HG03175 (cell line): ENCODE measurements around the gene PIGQ.

Source experiments
- ATAC-seq: cut with Tn5 transposase; IDR thresholded peaks from one replicate; pipeline ENCODE4 v1.9.1; 2021; ENCODE audit warnings: mild to moderate bottlenecking, moderate library complexity; ENCODE audit not compliant: unreplicated experiment

Gene PIGQ

DNA sequence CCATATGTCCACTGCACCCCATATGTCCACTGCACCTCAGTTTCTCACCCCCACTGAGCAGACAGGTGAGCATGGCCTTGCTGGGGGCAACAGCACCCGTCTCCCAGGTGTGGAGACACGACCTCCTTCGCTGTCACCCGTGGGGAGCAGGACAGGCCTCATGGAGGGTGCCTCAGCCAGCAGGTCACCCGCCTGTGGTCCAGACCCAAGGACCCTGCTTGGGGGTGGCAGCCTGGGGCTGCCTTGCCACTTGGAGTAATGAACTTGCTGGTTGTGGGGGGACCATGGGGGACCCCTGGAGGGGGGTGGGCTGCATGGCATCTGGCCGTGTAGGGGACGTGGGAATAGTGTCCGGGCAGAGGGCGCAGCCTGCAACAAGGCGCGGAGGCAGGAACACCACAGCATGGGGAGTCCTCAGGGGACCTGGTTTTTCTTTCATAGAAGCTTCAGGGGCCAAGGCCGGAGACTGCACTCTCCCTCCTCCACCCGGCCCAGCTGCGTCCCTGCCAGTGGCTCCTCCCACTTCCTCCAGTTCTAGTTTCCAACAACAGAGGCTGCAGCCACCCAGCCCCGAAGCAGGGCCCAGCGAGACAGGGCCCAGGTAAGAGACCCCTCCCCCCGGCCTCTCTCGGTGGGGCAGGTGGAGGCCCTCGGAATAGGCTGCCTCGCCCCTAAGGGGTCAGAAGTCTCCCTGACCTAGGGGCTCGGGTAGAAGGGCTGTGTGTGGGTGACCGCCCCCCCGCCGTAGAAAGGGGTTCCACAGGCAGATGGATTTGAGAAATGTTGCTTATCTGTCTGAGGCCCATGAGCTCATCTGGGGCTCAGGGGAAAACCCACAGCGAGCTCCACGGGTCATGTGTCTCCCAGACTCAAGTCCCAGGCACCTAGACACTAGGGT, 3.0 kb upstream of the PIGQ start, which contains the start of gene NHLRC4:
Gene NHLRC4 (plus strand): TSS at position 531 of the 898 bp plus-strand sequence. CDS start 1,043 bp downstream, outside the sequence.
- peak; percentile 66 for ATAC-seq

DNA sequence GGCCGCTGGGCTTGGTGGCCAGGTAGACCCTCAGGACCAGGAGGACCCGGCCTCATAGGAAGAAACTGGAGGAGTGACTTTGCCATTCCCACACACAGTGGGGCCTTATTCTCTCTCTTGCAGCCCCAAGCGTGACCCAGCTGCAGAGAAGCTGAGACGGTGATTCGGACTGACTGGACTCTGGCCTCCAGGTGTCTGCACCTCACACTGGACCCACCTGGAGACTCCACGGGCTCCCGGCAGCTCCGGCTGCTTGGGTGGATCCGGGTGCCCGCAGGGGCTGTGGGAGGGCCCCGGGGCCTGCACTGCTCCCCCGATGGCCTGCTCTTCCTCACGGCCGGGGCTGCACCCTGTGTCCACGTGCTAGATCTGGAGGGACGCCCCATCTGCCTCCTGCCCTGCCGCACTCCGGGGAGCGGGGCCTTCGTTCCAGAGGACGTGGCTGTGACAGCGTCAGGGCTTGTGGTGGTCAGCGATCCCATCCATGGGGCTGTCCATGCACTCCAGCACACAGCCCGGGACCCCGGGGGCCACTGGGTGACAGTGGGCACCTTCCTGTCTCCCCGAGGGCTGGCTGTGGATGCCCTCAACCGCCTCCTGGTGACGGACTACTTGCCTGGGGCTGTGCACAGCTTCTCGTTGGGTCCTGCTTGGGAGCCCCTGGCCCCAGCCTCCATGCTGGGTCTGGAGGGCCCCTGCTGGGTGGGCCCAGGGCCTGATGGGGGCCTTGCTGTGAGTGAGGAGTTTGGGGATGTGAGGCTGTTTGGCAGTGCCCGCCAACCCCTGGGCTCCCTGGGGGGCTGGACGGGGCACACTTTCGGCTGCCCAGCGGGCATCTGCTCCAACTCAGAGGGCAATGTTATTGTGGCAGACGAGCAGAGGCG, 2.2 kb upstream of the PIGQ start:
- no peak for ATAC-seq

DNA sequence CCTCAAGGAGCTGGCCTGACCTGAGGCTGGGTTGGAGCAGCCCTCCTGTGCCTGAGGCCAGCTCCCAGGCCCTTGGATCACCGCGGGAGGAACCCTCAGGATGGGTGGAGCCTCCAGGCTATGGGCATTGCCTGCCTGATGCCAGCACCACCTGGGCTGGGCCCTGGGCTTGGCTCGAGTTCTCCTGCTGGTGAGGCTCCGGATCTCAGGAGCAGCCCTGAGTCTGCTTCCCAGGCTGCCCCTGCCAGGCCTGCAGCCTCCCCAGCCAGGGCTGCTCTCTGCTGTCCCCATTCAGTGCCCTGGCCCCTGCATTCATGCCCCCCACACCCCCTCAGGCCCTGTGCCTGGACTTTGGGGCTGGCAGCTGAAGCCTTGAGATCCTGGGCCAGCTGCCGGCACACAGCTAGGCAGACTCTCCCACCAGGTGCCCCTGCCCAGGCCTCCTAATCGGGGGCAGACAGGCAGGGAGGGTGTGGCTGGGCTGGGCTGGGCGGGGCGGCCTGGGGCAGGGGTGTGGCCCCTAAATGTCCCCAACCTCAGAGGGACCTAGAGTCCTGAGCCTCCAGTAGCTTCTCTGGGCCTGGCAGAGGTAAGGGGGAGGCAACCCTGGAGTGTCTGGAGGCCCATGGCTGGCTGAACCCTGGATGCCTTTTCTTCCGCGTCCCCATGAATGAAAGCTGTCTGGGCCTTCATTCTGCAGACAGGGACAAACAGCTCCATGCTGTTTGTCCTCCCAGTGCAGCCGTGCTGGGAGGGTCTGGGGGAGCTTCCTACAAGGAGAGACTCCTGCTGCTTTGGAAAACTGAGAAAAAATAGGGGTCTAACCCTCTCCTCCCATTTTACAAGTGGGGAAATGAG, 1.1 kb upstream of the PIGQ start:
- ATAC-seq: no peak

DNA sequence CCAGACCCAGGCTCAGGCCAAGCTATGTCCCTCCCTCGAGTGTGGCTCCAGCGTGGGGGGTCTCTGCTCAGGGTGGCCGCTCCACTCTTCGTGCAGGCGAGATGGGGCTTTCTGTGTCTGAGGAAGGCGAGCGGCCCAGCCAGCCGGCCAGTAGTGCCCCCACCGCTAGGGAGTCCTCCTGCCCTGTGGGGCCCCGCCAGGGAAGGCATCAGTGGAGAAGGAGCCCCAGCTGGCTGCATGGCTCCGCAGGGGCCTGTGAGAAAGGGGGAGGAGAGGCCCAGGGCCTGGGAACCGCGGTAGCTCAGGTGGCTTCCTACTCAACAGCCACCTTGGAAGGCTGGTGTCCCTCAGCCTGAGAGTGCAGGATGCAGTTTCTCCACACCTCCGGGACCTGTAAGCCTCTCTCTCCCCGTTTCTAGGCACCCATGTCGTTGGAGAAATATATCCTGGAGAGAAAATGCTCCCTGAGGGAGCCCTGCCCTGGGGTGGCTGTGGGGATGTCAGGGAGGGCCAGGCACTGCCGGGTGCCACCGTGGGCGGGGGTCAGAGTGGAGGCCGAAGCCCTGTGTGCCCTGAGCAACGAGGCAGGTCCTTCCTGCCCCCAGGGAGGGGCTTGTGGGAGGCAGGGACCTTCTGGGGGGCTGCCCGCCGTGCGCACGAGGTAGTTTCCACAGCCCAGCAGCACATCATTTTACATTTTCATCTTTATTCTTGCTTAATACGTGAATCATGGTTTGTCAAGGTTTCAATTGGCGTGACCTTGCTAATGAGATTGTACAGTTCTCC, 3.3 kb downstream of the PIGQ start:
- ATAC-seq: no peak

DNA sequence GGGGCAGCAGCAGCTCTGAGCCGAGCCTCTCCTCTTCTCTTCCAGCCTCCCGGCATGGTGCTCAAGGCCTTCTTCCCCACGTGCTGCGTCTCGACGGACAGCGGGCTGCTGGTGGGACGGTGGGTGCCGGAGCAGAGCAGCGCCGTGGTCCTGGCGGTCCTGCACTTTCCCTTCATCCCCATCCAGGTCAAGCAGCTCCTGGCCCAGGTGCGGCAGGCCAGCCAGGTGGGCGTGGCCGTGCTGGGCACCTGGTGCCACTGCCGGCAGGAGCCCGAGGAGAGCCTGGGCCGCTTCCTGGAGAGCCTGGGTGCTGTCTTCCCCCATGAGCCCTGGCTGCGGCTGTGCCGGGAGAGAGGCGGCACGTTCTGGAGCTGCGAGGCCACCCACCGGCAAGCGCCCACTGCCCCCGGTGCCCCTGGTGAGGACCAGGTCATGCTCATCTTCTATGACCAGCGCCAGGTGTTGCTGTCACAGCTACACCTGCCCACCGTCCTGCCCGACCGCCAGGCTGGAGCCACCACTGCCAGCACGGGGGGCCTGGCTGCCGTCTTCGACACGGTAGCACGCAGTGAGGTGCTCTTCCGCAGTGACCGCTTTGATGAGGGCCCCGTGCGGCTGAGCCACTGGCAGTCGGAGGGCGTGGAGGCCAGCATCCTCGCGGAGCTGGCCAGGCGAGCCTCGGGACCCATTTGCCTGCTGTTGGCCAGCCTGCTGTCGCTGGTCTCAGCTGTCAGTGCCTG, 4.4 kb downstream of the PIGQ start:
- no peak for ATAC-seq

DNA sequence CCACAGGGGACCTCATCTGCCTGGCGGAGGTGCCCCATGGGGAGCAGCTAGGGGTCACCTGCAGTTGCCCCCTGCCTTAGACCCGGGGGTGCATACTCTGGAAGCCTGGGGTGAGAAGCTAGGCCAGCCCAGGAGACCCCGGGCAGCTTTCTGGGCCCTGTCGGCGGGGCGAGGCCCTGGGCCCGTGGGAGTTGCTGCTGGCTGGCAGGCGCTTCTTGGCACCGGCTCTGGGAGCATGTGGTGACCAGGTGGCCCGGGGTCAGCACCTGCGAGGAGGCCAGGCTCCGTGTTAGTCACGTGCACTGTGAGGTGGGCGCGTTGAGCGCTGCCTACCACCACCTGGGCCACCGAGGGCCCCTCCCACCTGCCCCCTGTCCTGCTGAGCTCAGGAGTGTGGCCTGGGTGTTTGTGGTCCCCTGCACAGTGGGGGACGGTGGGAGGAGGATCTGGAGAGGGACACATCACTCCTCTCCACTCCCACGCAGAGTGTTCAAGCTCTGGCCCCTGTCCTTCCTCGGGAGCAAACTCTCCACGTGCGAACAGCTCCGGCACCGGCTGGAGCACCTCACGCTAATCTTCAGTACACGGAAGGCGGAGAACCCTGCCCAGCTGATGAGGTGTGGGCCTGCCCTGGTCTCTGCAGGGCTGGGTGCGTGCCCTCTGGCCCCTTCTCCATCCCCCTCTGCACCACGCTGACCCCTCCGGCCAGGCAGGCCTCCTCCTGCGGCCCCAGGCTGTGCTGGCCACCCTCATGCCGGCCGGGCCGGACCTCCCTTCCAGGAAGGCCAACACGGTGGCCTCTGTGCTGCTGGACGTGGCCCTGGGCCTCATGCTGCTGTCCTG, 5.8 kb downstream of the PIGQ start:
- ATAC-seq: no peak

DNA sequence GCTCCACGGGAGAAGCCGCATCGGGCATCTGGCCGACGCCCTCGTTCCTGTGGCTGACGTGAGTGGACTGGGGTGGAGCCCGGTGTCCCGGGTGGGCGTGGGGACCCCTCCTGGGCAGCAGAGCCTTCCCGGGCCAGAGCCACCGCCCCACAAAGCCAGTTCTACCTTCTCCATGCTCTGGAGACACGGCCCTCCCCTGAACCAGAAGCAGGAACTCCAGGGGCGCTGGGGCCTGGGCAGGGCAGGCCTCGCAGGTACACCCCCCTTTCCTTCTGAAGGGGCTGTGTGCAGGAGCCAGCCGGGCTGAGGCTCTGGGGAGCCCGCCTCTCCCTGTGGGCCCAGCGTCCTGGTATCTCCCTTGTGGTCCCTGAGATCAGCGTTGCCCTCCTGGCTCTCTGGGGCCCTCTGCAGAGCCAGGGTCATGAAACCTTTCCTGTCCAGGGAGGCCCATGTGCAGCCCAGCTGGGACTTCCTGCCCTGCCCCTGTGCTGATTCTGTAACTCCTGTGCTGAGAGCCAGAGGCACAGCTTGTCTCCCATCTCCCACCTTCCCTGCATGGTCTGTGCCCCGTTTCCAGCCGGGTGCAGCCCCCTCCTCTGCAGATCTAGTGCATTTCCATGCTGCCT, 6.5 kb downstream of the PIGQ start:
- ATAC-seq: no peak

DNA sequence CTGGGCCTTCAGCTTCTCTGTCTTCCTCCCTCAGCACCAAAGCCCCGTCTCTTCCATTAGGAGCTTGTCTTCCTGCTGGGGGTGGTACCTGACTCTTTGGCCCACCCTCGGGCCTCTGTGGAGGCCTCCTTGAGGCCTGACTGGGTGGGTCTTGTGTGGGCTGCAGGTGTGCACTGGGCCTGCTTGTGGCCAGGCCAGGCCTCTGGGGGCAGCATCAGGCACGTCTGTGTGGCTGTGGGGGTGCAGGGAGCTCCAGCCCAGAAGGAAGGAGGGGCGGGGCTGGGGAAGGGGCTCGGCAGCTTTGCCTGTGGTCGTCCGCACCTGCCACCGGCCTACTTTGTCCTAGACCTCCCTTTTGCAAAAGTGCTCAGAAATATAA, 7.0 kb downstream of the PIGQ start:
- no peak for ATAC-seq

DNA sequence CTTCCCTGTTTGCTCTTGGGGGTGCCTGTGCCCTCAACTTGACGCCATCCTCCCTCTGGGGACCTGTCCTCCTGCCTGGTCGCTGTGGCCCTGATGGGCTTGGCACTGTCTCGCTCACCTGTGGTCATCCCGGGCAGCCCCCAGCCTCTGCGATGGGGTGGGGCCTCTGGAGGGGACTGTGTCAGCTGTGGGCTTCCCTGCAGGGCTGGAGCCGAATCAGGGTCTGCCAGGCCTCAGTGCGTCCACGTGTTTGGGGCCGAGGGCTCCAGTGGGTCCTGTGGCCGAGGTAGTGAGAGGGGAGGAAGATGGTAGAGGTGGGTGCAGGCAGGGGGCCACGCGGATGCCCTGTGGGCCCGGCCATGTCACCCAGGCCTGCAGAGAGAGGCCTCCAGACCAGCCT, 8.0 kb downstream of the PIGQ start:
- no peak for ATAC-seq

DNA sequence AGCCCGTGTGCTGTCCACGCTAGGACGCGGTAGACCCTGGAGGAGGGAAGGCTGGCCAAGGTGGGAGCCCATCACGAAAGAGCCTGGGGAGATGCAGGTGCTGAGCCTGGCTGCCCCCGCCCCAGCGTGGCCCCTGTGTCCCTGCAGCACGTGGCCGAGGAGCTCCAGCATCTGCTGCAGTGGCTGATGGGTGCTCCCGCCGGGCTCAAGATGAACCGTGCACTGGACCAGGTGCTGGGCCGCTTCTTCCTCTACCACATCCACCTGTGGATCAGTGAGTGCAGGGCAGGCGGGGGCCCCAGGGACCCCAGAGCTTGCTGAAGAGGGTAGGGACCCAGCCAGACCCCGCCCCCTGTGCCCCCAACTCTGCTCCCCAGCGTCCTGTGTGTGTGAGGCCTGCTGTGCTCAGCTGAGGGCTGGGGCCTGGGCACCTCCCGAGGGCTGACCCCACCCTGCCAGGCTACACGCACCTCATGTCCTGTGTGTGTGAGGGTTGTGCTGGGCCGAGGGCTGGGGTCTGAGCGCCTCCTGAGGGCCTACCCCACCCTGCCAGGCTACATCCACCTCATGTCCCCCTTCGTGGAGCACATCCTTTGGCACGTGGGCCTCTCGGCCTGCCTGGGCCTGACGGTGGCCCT, 8.6 kb downstream of the PIGQ start:
- no peak for ATAC-seq

DNA sequence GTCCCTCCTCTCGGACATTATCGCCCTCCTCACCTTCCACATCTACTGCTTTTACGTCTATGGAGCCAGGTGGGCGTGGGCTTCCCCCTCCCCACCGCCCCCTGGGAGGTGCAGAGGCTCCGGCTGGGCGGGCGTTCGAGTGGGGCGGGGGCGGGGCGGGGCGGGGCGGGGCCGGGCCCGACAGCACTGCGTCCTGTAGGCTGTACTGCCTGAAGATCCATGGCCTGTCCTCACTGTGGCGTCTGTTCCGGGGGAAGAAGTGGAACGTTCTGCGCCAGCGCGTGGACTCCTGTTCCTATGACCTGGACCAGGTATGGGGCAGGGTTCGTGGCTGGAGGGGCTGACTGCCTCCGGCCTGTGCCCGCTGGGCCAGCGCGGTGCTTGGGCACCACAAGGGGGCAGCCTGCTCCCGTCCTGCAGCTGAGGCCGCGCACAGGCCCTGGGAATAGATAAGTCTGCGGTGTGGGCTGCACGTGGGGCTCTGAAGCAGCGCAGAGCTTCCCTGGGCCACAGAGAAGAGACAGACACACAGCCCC, 9.2 kb downstream of the PIGQ start:
- ATAC-seq: no peak

DNA sequence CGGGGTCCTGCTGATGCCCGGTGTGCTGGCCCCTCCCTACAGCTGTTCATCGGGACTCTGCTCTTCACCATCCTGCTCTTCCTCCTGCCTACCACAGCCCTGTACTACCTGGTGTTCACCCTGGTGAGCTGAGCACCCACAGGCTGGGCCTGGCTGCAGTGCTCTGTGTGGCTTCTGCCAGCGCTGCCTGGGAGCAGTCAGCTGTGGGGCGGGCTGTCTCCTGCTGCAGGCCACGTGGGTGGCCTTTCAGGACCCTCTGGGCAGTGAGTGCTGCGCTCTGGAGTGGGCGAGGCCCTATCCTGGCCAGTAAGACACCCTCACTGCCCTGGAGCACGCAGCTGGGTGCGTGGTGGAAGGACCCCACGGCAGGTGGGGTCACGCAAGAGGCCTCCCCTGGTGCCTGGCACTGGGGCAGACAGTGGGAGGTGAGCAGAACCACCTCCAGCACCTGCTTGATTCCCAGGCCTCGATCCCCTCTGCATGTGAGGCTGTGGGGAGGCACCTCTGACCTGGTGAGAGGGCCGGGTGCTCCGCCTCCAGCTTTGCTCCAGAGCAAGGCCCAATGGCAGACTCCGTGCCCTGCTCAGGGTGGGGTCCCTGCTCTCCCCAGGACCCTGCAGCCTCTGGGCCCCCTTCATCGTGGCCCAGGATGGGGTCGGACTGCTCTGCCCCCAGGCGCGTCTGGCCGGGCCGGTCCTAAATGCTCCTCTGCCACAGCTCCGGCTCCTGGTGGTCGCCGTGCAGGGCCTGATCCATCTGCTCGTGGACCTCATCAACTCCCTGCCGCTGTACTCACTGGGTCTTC, 10.6 kb downstream of the PIGQ start:
- no peak for ATAC-seq

DNA sequence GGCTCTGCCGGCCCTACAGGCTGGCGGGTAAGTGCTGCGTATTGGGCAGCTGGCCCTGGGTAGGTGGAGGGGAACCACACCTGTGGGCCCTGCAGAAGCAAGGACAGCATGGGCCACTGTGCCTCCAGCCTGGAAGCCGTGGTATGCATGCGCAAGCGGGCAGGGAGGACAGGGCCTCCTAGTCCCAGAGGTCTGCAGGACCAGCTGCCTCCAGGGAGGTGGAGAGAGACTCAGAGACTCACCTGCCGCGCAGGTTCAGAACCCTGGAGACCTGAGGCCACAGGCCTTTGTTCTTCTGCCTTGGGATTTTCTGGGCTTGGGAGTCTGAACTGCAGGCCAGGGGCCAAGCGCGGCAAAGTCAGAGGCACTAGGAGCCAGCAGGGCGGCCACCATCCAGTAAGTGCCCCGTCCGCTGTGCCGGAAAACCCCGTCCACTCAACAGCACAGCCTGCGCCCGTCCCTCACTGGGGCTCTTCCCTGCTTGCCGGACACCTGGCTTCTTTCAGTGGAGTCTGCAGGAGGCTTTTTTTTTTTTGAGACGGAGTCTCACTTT, 11.3 kb downstream of the PIGQ start:
- ATAC-seq: no peak

DNA sequence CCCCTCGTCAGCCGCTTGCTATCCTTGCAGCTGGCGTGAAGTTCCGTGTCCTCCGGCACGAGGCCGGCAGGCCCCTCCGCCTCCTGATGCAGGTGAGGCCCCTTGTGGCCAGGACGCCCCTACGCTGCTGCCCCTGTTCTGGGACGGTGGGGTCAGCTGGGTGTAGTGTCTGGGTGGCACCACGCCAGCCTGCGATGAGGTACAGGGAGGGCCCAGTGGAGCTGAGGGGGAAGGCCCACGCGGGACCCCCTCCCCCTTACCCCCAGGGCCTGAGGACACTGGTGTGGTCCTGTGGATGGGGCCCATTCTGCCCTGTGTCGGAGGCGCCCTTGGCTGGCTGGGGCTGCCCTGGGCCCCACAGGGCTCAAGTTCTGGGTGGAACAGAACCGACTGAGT, 12.4 kb downstream of the PIGQ start:
- ATAC-seq: no peak

DNA sequence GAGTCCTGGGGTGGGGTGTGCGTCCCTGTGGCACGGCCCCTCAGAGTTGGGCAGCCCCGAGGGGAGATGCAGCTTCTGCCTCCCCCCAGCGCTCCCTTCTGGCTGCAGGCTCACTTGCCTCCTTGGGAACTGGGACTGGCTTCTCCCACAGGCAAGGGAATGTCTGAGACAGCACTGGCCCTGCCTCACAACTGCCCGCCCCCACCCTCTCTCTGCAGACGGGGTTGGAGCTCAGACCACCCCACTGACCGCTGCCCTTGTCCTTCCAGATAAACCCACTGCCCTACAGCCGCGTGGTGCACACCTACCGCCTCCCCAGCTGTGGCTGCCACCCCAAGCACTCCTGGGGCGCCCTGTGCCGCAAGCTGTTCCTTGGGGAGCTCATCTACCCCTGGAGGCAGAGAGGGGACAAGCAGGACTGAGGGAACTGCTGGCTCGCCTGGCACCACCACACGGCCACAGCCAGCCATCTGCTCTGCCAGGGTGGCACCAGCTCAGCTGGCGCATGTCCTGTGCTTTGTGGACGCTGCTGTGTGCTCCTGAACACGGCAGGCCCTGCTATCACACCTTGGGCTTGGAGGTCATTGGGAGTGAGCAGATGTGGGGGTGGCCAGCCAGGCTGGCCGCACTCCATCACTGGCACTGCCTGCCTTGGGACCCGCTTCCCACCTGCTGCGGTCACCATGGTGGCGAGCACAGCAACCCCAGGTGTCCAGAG, 13.0 kb downstream of the PIGQ start:
- no peak for ATAC-seq

DNA sequence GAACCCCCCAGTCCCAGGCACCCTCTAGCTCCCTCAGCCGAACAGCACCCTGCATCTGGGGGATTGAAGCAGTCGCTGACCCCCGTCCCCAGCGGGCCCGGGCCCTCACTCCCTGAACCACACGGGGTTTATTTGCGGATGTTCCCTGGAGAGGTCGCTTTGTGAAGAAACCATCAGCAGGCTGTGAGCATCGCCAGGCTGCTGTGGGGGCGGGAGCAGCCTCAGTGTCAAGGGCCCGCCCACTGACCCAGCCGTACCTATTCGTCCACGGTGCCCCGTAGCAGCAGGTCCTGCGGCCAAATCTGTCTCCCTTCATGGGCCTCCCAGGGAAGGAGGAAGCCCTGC, 13.7 kb downstream of the PIGQ start:
- ATAC-seq: no peak
